22Rv1 (cell line): ENCODE measurements around the gene RUNX2.

Experiments
- CTCF ChIP-seq: fragments of 450-650 bp; IDR thresholded peaks from 2 replicates; pipeline ENCODE4 v1.5.1; 2017; ENCODE audit warnings: mild to moderate bottlenecking
- ZFX ChIP-seq: fragments of 450-650 bp; IDR thresholded peaks from 2 replicates; pipeline ENCODE4 v1.6.1; 2017; ENCODE audit warnings: antibody characterized with exemption, borderline replicate concordance

- no peak for TF ChIP-seq CTCF
- no peak for TF ChIP-seq ZFX
These were observed 60.2 kb downstream of the RUNX2 start for GRCh38 chr6:45388328-45388727.
